ENCODE measurements around the gene TMED10. TPM values are rescaled to one million over a fixed set of nuclear protein-coding genes. Genes with fewer than 3 reads are reported as not detected.

The TMED10 gene
- total RNA-seq, 2 experiments from 2014 or later: 129 to 221 TPM

DNA sequence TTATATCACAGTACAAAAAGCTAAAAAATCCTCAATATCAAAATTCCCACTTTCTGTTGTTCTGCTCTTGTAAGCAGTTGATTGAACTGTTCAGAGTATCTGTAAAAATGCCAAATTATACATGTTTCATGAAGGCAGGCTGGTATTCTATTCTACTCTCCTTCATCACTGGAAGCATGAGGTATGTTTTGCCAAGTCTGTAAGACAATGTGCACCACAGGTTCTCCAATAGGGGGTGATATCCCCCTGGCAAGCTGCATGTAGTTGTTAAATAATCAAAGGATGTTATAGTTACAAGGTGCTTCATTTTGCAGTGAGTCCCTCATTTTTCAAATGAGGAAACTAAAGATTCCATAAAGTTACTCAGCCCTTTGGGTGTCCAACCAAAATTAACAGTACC, 34.4 kb downstream of the TMED10 start:
- intact Hi-C loops (cut with micrococcal nuclease; ENCODE audit: unreplicated experiment): no loop called here
- POLR2A ChIA-PET: interaction anchor here (0.6 kb wide), 1 partner anchor 17 kb away, joined by 3 read pairs; no protein-coding TSS in a partner anchor
- DNase-seq (ENCODE audit: low spot score): peak; percentile 34

DNA sequence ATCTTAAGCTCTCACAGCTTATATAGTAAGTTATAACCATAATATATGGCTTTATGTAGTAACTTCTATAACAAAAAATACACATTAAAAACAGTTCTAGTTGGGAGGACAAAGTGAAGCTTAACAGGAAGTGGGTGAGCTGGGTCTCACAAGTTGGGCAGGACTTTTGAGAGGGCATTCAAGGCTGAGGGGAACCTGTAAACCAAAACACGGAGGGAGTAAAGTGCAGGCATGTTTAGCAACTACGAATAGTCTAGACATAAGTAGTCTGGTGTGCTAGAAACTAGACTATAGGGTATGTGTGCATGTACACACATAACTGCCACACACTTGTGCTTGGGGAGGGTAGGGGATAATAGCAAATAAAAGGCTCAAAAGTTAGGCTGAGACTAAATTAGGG, 35.4 kb downstream of the TMED10 start:
- peaks cover 33% of the 10 kb centered on the region for H3K4me1 ChIP-seq (ENCODE audit: insufficient read depth, low read length, poor library complexity, severe bottlenecking)
- intact Hi-C loops (cut with micrococcal nuclease; ENCODE audit: unreplicated experiment): no loop called here
- CTCF ChIA-PET (ENCODE audit: unreplicated experiment): interaction anchor here (0.6 kb wide), 1 partner anchor 154 kb away, joined by 3 read pairs; no protein-coding TSS in a partner anchor
- no peaks in the 10 kb centered on the region for H3K9me3 ChIP-seq (ENCODE audit: low read length)
- H3K27ac ChIP-seq (ENCODE audit: low read depth, low read length, poor library complexity, severe bottlenecking): no peak overlapping the region
- H4K20me1 ChIP-seq (ENCODE audit: insufficient read depth, low read length): peaks cover 20% of the 10 kb centered on the region
- peaks cover 53% of the 10 kb centered on the region for H3K36me3 ChIP-seq (ENCODE audit: insufficient read depth, low read length)
- peaks cover 35% of the 10 kb centered on the region; the same call in 1 of the 2 replicates for H3K79me2 ChIP-seq (ENCODE audit: insufficient read depth, low read depth, low read length)
- POLR2A ChIA-PET: interaction anchor here (0.6 to 0.8 kb wide), 4 partner anchors 13 to 168 kb away, joined by 3 to 4 read pairs (median 3); no protein-coding TSS in a partner anchor
- BruUV-seq (replicated peaks): no TSS peak
- no peaks in the 10 kb centered on the region for H3K9me2 ChIP-seq (ENCODE audit: insufficient read depth, low read length)
- no peak for TF ChIP-seq CTCF (conservative IDR thresholded peaks at IDR 0.05; ENCODE audit: low read length)
- no peak for TF ChIP-seq EZH2phosphoT487 (IDR thresholded peaks at IDR 0.05; ENCODE audit: borderline replicate concordance, low read depth, low read length)
- no peak overlapping the region; the same call in 1 of the 2 replicates for H3K4me2 ChIP-seq (ENCODE audit: low read length)
- no peak for DNase-seq (ENCODE audit: low spot score)
- no peak overlapping the region for H3K4me3 ChIP-seq (ENCODE audit: low read depth, low read length, poor library complexity, severe bottlenecking)
- H2AFZ ChIP-seq (ENCODE audit: low read length): no peak overlapping the region

More for the DNA sequence above, 34.4 kb downstream of the TMED10 start:
- H3K79me2 ChIP-seq (ENCODE audit: insufficient read depth, low read depth, low read length): peaks cover 35% of the 10 kb centered on the region; the same call in 1 of the 2 replicates
- no peak overlapping the region for H2AFZ ChIP-seq (ENCODE audit: low read length)
- CTCF ChIA-PET (ENCODE audit: unreplicated experiment): no interaction called here
- H3K27ac ChIP-seq (ENCODE audit: low read depth, low read length, poor library complexity, severe bottlenecking): no peak overlapping the region
- peaks cover 33% of the 10 kb centered on the region for H3K4me1 ChIP-seq (ENCODE audit: insufficient read depth, low read length, poor library complexity, severe bottlenecking)
- H3K36me3 ChIP-seq (ENCODE audit: insufficient read depth, low read length): peaks cover 59% of the 10 kb centered on the region
- no TSS peak for BruUV-seq (replicated peaks)
- no peak overlapping the region for H3K4me3 ChIP-seq (ENCODE audit: low read depth, low read length, poor library complexity, severe bottlenecking)
- peaks cover 20% of the 10 kb centered on the region for H4K20me1 ChIP-seq (ENCODE audit: insufficient read depth, low read length)
- TF ChIP-seq CTCF (conservative IDR thresholded peaks at IDR 0.05; ENCODE audit: low read length): peak; percentile 78
- TF ChIP-seq EZH2phosphoT487 (IDR thresholded peaks at IDR 0.05; ENCODE audit: borderline replicate concordance, low read depth, low read length): no peak
- H3K9me2 ChIP-seq (ENCODE audit: insufficient read depth, low read length): no peaks in the 10 kb centered on the region
- H3K4me2 ChIP-seq (ENCODE audit: low read length): no peak overlapping the region
- H3K9me3 ChIP-seq (ENCODE audit: low read length): no peaks in the 10 kb centered on the region

DNA sequence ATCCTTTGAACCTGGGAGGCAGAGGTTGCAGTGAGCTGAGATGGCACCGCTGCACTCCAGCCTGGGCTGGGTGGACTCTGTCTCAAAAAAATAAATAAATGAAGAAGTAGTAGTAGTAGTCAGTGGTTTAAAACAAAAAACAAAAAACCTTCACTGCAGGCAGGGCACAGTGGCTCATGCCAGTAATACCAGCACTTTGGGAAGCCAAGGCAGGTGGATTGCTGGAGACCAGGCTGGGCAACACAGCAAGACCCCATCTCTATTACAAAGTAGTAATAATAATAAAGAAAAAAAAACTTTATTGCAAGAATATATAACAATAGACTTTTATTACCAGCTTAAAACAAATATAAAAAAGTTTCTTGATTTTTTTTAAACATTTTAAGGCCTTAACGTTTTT, 35.8 kb downstream of the TMED10 start:
- BruUV-seq (replicated peaks): no TSS peak
- no peak for DNase-seq (ENCODE audit: low spot score)
- Histone ChIP-seq H4K20me1 (ENCODE audit: insufficient read depth, low read length) (peaks cover 20% of the 10 kb centered on the region), H3K79me2 (ENCODE audit: insufficient read depth, low read depth, low read length) (peaks cover 35% of the 10 kb centered on the region; the same call in 1 of the 2 replicates), H3K36me3 (ENCODE audit: insufficient read depth, low read length) (peaks cover 55% of the 10 kb centered on the region), H3K4me3 (ENCODE audit: low read depth, low read length, poor library complexity, severe bottlenecking) (no peak overlapping the region), H2AFZ (ENCODE audit: low read length) (no peak overlapping the region), H3K27ac (ENCODE audit: low read depth, low read length, poor library complexity, severe bottlenecking) (no peak overlapping the region), H3K4me1 (ENCODE audit: insufficient read depth, low read length, poor library complexity, severe bottlenecking) (peaks cover 33% of the 10 kb centered on the region), H3K9me3 (ENCODE audit: low read length) (no peaks in the 10 kb centered on the region), H3K4me2 (ENCODE audit: low read length) (no peak overlapping the region), H3K9me2 (ENCODE audit: insufficient read depth, low read length) (no peaks in the 10 kb centered on the region)
- ChIA-PET POLR2A (interaction anchor here (0.6 to 0.7 kb wide), 3 partner anchors 12 to 169 kb away, joined by 3 to 4 read pairs (median 3); no protein-coding TSS in a partner anchor), CTCF (ENCODE audit: unreplicated experiment) (interaction anchor here (0.6 kb wide), 1 partner anchor 155 kb away, joined by 3 read pairs; no protein-coding TSS in a partner anchor)
- intact Hi-C loops (cut with micrococcal nuclease; ENCODE audit: unreplicated experiment): no loop called here
- no peak for TF ChIP-seq EZH2phosphoT487 (IDR thresholded peaks at IDR 0.05; ENCODE audit: borderline replicate concordance, low read depth, low read length)
- TF ChIP-seq CTCF (conservative IDR thresholded peaks at IDR 0.05; ENCODE audit: low read length): no peak

Measured in OCI-LY7 (cell line).